ENCODE results near the gene RRN3. TPM values are rescaled to one million over a fixed set of nuclear protein-coding genes. Genes with fewer than 3 reads are reported as not detected.
A peak's percentile ranks its signal among the peaks of the same experiment; 100 is the strongest.
"Not testable (repeated sequence)": the region's sequence is repeated elsewhere in the genome, so short reads cannot be mapped to it uniquely, and the experiment has no call there.

Gene RRN3
- total and polyA plus RNA-seq, 9 of the 15 experiments (the other 6 are each of a cell fraction or from before 2014, with no cell fraction given), result 22.2 to 49.5 (median 28.4) TPM

DNA sequence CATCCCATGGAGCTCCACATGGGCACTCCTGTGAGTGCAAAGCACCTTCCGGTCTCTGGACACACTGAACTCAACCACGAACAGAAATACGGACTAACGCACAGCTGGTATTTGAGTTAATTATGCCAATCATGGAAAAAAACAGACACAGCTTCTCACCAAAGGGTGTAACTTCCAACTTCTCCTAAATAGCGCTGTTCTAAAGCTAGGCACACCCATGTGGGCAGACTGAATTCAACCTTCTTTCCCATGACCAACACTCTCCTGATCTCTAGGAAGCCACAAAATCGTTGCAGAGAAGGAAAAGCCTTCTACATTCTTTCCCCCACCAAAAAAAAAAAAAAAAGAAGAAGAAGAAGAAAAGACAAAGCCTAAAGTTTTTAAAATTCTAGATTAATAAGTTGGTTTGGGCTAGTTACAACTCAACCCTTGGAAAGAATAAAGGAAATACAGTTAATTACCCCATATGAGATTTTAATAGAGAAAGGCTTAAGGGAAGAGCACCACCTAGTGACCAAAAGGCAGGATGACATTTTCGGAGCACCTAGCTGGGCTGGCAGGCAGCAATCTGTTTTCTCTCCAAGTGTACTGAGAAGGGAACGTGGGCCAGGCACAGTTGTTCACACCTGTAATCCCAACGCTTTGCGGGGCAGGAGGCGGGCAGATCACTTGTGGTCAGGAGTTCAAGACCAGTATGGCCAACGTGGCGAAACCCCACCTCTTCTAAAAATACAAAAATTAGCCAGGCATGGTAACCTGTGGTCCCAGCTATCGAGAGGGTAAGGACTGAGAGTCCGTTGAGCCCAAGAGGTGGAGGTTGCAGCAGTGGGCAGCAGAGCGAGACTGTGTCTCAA, 21.9 kb downstream of the RRN3 start:
- H3K4me1 ChIP-seq (replicated peaks in 1 of 2; ENCODE audit: control insufficient read depth in 2 of 2, insufficient read depth in 2 of 2, low read length in 2 of 2); POLR2A ChIA-PET; H3K9me3 ChIP-seq (replicated peaks; ENCODE audit: control insufficient read depth, insufficient read depth, low read depth, low read length); intact Hi-C loops (cut with micrococcal nuclease); H3K9ac ChIP-seq (ENCODE audit: insufficient read depth in 1 of 2, low read depth in 2 of 2, low read length in 2 of 2); H3K4me3 ChIP-seq; H3K79me2 ChIP-seq (ENCODE audit: control insufficient read depth, insufficient read depth, low read length); FAIRE-seq; H2AFZ ChIP-seq (ENCODE audit: low read depth, low read length); H3K27ac ChIP-seq (ENCODE audit: extremely low read depth, low read depth, low read length); H3K4me2 ChIP-seq (ENCODE audit: insufficient read depth, low read length); BruUV-seq (replicated peaks); H3K27me3 ChIP-seq (ENCODE audit: control insufficient read depth in 2 of 2, insufficient read depth in 2 of 2, low read length in 2 of 2); H3K9me1 ChIP-seq (ENCODE audit: control insufficient read depth, insufficient read depth, low read length); H4K20me1 ChIP-seq (replicated peaks; ENCODE audit: control insufficient read depth, insufficient read depth, low read length): not testable (repeated sequence)
- peak in 1 of 4 experiments; percentile 1 for DNase-seq (ENCODE audit: extremely low read depth in 1 of 4, low spot score in 3 of 4)
- CTCF ChIA-PET (ENCODE audit: low intra/inter-chr PET ratio), result interaction anchor here (0.7 kb wide), 1 partner anchor 986 kb away, joined by 4 read pairs; no protein-coding TSS in a partner anchor
- in situ Hi-C loops (cut with MboI), result loop anchor here (25.0 kb wide), 1 partner anchor 185 kb away; no protein-coding TSS in a partner anchor
- WGBS (ENCODE audit: insufficient coverage, low coverage, missing lambda C conversion rate), result 60% methylated on average over 8 of the region's 16 CpGs
- peak; percentile 90 for ATAC-seq
- H3K36me3 ChIP-seq (ENCODE audit: control insufficient read depth, insufficient read depth, low read length), result peaks cover 73% of the 10 kb centered on the region
- 0 out of 6 replicates have a peak, but pooled peaks of 2 of the 3 experiments have one; percentile 13 to 29 for TF ChIP-seq CTCF (IDR thresholded peaks at IDR 0.05 in 2 of 3, conservative IDR thresholded peaks at IDR 0.05 in 1 of 3; ENCODE audit: insufficient read depth in 2 of 3, low read depth in 1 of 3, low read length in 3 of 3)

- ATAC-seq; H3K9ac ChIP-seq (ENCODE audit: insufficient read depth in 1 of 2, low read depth in 2 of 2, low read length in 2 of 2); H3K27ac ChIP-seq (ENCODE audit: extremely low read depth, low read depth, low read length); H3K27me3 ChIP-seq (ENCODE audit: control insufficient read depth in 2 of 2, insufficient read depth in 2 of 2, low read length in 2 of 2); H3K79me2 ChIP-seq (ENCODE audit: control insufficient read depth, insufficient read depth, low read length); DNase-seq (ENCODE audit: extremely low read depth in 1 of 4, low spot score in 3 of 4); H3K9me3 ChIP-seq (replicated peaks; ENCODE audit: control insufficient read depth, insufficient read depth, low read depth, low read length); CTCF ChIA-PET (ENCODE audit: low intra/inter-chr PET ratio); FAIRE-seq; POLR2A ChIA-PET; H3K9me1 ChIP-seq (ENCODE audit: control insufficient read depth, insufficient read depth, low read length); H3K4me1 ChIP-seq (replicated peaks in 1 of 2; ENCODE audit: control insufficient read depth in 2 of 2, insufficient read depth in 2 of 2, low read length in 2 of 2); H4K20me1 ChIP-seq (replicated peaks; ENCODE audit: control insufficient read depth, insufficient read depth, low read length); intact Hi-C loops (cut with micrococcal nuclease); BruUV-seq (replicated peaks); H3K4me3 ChIP-seq; H2AFZ ChIP-seq (ENCODE audit: low read depth, low read length); H3K4me2 ChIP-seq (ENCODE audit: insufficient read depth, low read length): not testable (repeated sequence)
- 98% methylated on average over 4 of the region's 4 CpGs for WGBS (ENCODE audit: insufficient coverage, low coverage, missing lambda C conversion rate)
- in situ Hi-C loops (cut with MboI), result loop anchor here (25.0 kb wide), 1 partner anchor 184 kb away; no protein-coding TSS in a partner anchor
- peaks cover 70% of the 10 kb centered on the region for H3K36me3 ChIP-seq (ENCODE audit: control insufficient read depth, insufficient read depth, low read length)
Measured at GRCh38 chr16:15071013-15071412, 23.1 kb downstream of the RRN3 start.

DNA sequence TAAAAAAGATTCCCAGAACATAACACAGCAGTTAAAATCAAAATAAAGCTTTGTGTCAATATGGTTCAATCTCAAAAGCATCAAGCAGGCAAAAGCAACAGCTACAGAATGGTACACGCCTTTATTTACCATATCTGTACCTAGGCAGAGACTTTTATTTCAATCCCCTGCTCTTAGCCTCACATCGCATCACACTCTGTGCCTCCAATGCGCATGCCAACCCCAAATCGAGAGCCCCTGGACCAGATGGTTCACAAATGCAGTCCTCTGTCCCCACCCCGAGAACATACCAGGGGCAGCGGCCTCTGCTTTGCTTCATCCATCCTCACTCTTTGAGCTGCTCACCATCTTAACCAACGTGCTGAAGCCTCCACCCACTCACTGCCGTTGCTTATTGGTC, 27.4 kb downstream of the RRN3 start:
- H3K27ac ChIP-seq (ENCODE audit: extremely low read depth, low read depth, low read length); H3K9me1 ChIP-seq (ENCODE audit: control insufficient read depth, insufficient read depth, low read length); H3K4me3 ChIP-seq; H3K79me2 ChIP-seq (ENCODE audit: control insufficient read depth, insufficient read depth, low read length); H3K4me1 ChIP-seq (replicated peaks in 1 of 2; ENCODE audit: control insufficient read depth in 2 of 2, insufficient read depth in 2 of 2, low read length in 2 of 2); DNase-seq (ENCODE audit: extremely low read depth in 1 of 4, low spot score in 3 of 4); POLR2A ChIA-PET; H4K20me1 ChIP-seq (replicated peaks; ENCODE audit: control insufficient read depth, insufficient read depth, low read length); FAIRE-seq; CTCF ChIA-PET (ENCODE audit: low intra/inter-chr PET ratio); H3K9ac ChIP-seq (ENCODE audit: insufficient read depth in 1 of 2, low read depth in 2 of 2, low read length in 2 of 2); ATAC-seq; BruUV-seq (replicated peaks); H2AFZ ChIP-seq (ENCODE audit: low read depth, low read length); H3K27me3 ChIP-seq (ENCODE audit: control insufficient read depth in 2 of 2, insufficient read depth in 2 of 2, low read length in 2 of 2); H3K9me3 ChIP-seq (replicated peaks; ENCODE audit: control insufficient read depth, insufficient read depth, low read depth, low read length); H3K4me2 ChIP-seq (ENCODE audit: insufficient read depth, low read length); intact Hi-C loops (cut with micrococcal nuclease): not testable (repeated sequence)
- 96% methylated on average over 3 of the region's 8 CpGs for WGBS (ENCODE audit: insufficient coverage, low coverage, missing lambda C conversion rate)
- in situ Hi-C loops (cut with MboI), result loop anchor here (25.0 kb wide), 1 partner anchor 179 kb away; no protein-coding TSS in a partner anchor
- peaks cover 58% of the 10 kb centered on the region; the same call in 2 of the 3 replicates for H3K36me3 ChIP-seq (ENCODE audit: control insufficient read depth, insufficient read depth, low read length)
